Lower lobe of right lung (tissue), 2 donors: ENCODE measurements around the gene DYSF. TPM values are rescaled to one million over a fixed set of nuclear protein-coding genes. Genes with fewer than 3 reads are reported as not detected.

Experiments
- ATAC-seq, 2 donors: fragments of 200-7000 bp; cut with Tn5 transposase; one replicate each; pipeline ENCODE4 v1.9.1; 2020 to 2022; ENCODE audit warnings: mild to moderate bottlenecking in 2 of 2, moderate library complexity in 2 of 2
- DNase-seq: peaks from one replicate; pipeline ENCODE4 v3.0.0-alpha.2; 2020
- H3K27ac ChIP-seq: fragments of 200-600 bp; one replicate; pipeline ENCODE4 v1.8.0; 2022
- H3K27me3 ChIP-seq: fragments of 200-600 bp; one replicate; pipeline ENCODE4 v1.8.0; 2022; ENCODE audit warnings: low read depth
- H3K36me3 ChIP-seq: fragments of 200-600 bp; one replicate; pipeline ENCODE4 v1.8.0; 2022; ENCODE audit warnings: mild to moderate bottlenecking
- H3K4me1 ChIP-seq: fragments of 200-600 bp; one replicate; pipeline ENCODE4 v1.8.0; 2022
- H3K4me3 ChIP-seq: fragments of 200-600 bp; one replicate; pipeline ENCODE4 v1.8.0; 2022; ENCODE audit warnings: mild to moderate bottlenecking
- H3K9me3 ChIP-seq: fragments of 200-600 bp; one replicate; pipeline ENCODE4 v1.8.0; 2022
- intact Hi-C: fragments of 100-400 bp; cut with DNase I; formaldehyde crosslinking; loops from one replicate; pipeline ENCODE4 v1.11.0; 2022
- total RNA-seq: library from RNA; stranded (reverse); fragmentation: NEBNext Ultra II Directional; extraction: Animal tissue kit (Norgen Biotek cat#: 25700); gene quantifications from one replicate; pipeline ENCODE4 v1.2.1, GENCODE V29; 2021
- TF ChIP-seq, protein P1 (sequence below): fragments of 200-600 bp; IDR thresholded peaks from one replicate; pipeline ENCODE4 v1.8.0; 2022; ENCODE audit warnings: antibody characterized with exemption, mild to moderate bottlenecking
- donor health status: DM: no; HTN: yes; CAD: no; lungs with severe emphysema.

DYSF gene
- total RNA-seq, 1 donor from 2014 or later, result 41.2 TPM

DNA sequence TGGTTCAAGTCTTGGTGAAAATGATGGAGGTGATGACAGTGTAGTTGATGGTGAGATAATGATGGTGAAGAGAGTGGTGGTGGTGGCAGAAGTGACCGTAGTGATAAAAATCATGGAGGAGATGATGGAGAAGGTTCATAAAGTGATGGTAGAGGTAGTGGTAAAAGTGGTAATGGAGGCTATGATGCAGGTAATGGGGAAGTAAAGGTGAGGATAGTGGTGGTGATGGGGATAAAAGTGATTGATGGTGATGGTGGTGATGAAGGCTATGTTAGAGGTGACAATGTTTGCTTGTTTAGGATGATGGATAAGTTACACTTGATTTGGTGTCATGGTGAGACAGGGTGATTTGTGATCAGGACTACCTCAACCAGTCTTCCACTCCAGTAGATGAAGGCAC is 268.9 kb downstream of the DYSF start:
- no peak for ATAC-seq
- TF ChIP-seq, protein P1, sequence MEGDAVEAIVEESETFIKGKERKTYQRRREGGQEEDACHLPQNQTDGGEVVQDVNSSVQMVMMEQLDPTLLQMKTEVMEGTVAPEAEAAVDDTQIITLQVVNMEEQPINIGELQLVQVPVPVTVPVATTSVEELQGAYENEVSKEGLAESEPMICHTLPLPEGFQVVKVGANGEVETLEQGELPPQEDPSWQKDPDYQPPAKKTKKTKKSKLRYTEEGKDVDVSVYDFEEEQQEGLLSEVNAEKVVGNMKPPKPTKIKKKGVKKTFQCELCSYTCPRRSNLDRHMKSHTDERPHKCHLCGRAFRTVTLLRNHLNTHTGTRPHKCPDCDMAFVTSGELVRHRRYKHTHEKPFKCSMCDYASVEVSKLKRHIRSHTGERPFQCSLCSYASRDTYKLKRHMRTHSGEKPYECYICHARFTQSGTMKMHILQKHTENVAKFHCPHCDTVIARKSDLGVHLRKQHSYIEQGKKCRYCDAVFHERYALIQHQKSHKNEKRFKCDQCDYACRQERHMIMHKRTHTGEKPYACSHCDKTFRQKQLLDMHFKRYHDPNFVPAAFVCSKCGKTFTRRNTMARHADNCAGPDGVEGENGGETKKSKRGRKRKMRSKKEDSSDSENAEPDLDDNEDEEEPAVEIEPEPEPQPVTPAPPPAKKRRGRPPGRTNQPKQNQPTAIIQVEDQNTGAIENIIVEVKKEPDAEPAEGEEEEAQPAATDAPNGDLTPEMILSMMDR, result no peak
- Histone ChIP-seq H3K4me3 (no peak overlapping the region), H3K4me1 (peaks cover 27% of the 10 kb centered on the region), H3K27me3 (no peaks in the 10 kb centered on the region), H3K36me3 (no peaks in the 10 kb centered on the region), H3K9me3 (peaks cover 15% of the 10 kb centered on the region), H3K27ac (no peak overlapping the region)
- no peak for DNase-seq
- intact Hi-C loops, result no loop called here

DNA sequence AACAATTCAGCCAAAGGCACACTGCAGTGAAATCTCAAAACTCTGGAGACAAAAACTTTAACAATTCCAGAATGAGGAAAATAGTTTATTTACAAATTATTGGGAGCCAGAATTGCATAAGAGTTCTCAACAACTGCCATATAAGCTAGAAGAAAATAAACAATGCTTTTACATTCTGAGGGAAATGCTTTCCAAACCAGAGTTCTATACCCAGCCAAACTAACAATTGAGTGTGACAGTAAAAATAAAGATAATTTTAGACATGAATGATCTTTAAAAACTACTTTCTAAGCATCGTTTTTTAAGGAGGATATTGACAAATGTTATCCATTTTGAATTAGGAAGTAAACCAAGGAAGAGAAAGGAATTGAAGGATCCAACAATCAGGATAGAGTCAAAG is 271.4 kb downstream of the DYSF start:
- Histone ChIP-seq H3K27ac (no peak overlapping the region), H3K36me3 (no peaks in the 10 kb centered on the region), H3K9me3 (peaks cover 15% of the 10 kb centered on the region), H3K4me3 (no peak overlapping the region), H3K4me1 (peaks cover 15% of the 10 kb centered on the region), H3K27me3 (no peaks in the 10 kb centered on the region)
- intact Hi-C loops, result no loop called here
- DNase-seq (no peak), ATAC-seq (no peak)
- TF ChIP-seq, protein P1, result no peak

DNA sequence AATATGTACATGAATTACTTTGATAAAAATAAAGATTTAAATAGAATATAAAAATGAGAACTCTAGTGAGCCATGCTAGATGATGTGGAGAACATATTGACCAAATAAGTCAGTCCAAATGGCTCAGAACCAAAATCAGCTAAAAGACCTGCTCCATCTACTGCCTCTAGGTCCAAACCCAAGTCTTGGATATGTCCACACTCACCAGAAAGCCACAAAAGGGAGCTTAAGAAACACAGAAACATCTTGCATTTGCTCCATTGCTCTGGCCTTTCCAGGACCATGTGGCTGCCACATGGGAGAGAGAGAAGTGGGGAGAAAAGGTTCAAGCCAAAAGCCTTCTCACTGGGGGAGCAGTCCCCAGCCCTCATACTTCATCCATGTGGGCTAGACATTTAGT is 272.5 kb downstream of the DYSF start:
- intact Hi-C loops, result no loop called here
- Histone ChIP-seq H3K27ac (no peak overlapping the region), H3K9me3 (peaks cover 15% of the 10 kb centered on the region), H3K36me3 (no peaks in the 10 kb centered on the region), H3K27me3 (no peaks in the 10 kb centered on the region), H3K4me1 (peaks cover 6% of the 10 kb centered on the region), H3K4me3 (no peak overlapping the region)
- no peak for ATAC-seq
- DNase-seq, result no peak
- TF ChIP-seq, protein P1, result no peak

DNA sequence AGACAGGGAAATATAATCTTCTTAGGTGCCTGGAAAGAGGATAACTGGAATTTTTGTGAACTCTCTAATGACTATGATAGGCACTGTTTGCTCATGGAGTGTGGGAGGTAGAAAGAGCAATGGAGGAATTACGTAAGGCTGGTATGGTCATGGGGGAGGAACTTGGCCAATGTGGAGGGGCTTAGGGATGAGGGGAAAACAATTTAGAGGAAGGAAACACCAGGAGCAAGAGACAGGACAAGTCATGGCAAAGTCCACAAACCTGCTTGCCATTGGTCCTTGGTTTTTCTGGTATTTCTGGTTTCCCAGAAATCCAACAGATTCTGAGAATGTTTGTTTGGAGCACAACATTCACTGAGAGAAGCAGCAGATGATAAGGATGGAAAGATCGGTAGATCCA is 274.2 kb downstream of the DYSF start:
- no peak for ATAC-seq

DNA sequence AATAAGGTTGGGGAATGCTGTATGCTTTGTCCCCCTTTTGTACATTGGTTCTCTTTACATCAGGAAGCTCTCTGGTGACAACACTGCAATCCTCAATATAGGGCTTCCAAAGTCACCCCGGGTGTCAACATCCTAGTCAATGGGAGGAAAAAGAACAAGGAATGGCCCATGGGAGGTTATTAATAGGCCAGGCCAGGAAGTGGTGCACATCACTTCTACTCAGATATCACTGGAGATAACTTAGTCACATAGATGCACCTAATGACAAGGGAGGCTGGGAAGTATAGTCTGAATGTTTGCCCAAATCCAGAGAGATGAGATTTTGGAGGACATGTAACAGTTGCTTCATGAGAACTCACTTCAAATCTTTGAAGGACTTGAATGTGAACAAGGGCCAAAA is 274.7 kb downstream of the DYSF start:
- intact Hi-C loops, result no loop called here
- TF ChIP-seq, protein P1, result no peak
- no peak for DNase-seq
- H3K4me3 ChIP-seq, result no peak overlapping the region
- H3K4me1 ChIP-seq, result no peaks in the 10 kb centered on the region
- no peaks in the 10 kb centered on the region for H3K36me3 ChIP-seq
- H3K27me3 ChIP-seq, result no peaks in the 10 kb centered on the region
- no peak for ATAC-seq
- H3K27ac ChIP-seq, result no peak overlapping the region
- H3K9me3 ChIP-seq, result peaks cover 15% of the 10 kb centered on the region

More for the DNA sequence above, 274.2 kb downstream of the DYSF start:
- H3K27ac ChIP-seq, result no peak overlapping the region
- no peaks in the 10 kb centered on the region for H3K4me1 ChIP-seq
- H3K27me3 ChIP-seq, result no peaks in the 10 kb centered on the region
- TF ChIP-seq, protein P1, result no peak
- peaks cover 15% of the 10 kb centered on the region for H3K9me3 ChIP-seq
- H3K4me3 ChIP-seq, result no peak overlapping the region
- no peaks in the 10 kb centered on the region for H3K36me3 ChIP-seq
- DNase-seq, result no peak
- intact Hi-C loops, result no loop called here

DNA sequence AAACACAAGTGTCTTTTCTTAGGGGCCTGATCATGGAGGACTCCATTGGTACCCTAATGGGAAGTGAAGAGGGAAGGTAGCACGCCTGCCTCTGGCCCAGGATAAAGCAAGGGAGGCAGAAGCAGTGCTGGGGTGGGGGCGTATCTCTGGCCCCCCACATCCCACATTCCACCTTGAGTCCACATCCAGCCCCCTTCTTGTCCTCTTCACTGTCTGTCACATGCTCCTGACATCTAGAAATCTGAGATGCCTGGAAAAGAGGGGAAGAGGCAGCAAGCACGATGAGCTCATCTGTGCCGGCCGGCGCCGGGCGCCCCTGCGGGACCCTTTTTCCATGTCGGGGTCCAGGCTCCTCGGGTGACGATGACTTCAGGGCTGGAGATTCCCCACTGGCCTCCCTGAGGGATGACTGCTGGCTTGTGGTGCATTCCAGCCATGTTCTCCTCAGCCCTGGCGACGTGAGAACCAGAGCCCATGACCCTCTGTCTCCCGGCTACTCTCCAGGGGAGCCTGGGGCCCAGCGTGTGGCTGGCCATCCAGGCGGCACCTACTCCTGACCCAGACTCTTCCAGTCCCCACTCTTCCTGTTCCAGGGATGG is 277.5 kb downstream of the DYSF start:
- H3K36me3 ChIP-seq, result no peaks in the 10 kb centered on the region
- no peaks in the 10 kb centered on the region for H3K27me3 ChIP-seq
- ATAC-seq (no peak), DNase-seq (no peak)
- H3K4me3 ChIP-seq, result no peak overlapping the region
- TF ChIP-seq, protein P1, result no peak
- intact Hi-C loops, result no loop called here
- H3K4me1 ChIP-seq, result no peaks in the 10 kb centered on the region
- H3K9me3 ChIP-seq, result no peaks in the 10 kb centered on the region
- no peak overlapping the region for H3K27ac ChIP-seq
